Esophagus muscularis mucosa (tissue), 4 donors: Measurements from ENCODE around the gene ANP32B. TPM values are rescaled to one million over a fixed set of nuclear protein-coding genes. Genes with fewer than 3 reads are reported as not detected.
"Not testable (repeated sequence)": the region's sequence is repeated elsewhere in the genome, so short reads cannot be mapped to it uniquely, and the experiment has no call there.

Source experiments
- DNase-seq: peaks from one replicate; pipeline ENCODE4 v3.0.0-alpha.2; 2017; ENCODE audit errors: extremely low spot score
- H3K27ac ChIP-seq, 4 donors: fragments of 200-600 bp; sonication (generic); replicated peaks in 1 of 4; 1 replicate in 3 of 4; 2 replicates in 1 of 4; pipeline ENCODE4 v1.5.1; 2016 to 2019; ENCODE audit warnings: mild to moderate bottlenecking in 1 of 4
- H3K27me3 ChIP-seq, 4 donors: fragments of 200-600 bp; sonication (generic); one replicate each; pipeline versions ENCODE4 v1.5.1 to v1.6.0; 2016 to 2019
- H3K36me3 ChIP-seq, 4 donors: fragments of 200-600 bp; sonication (generic); one replicate each; pipeline ENCODE4 v1.5.1; 2016 to 2019
- H3K4me1 ChIP-seq, 4 donors: fragments of 200-600 bp; sonication (generic); one replicate each; pipeline ENCODE4 v1.5.1; 2016 to 2019
- H3K4me3 ChIP-seq, 4 donors: fragments of 200-600 bp; sonication (generic); 1 replicate in 2 of 4; 2 replicates in 2 of 4; pipeline ENCODE4 v1.5.1; 2016 to 2019; ENCODE audit warnings: mild to moderate bottlenecking in 4 of 4, moderate library complexity in 1 of 4
- H3K9me3 ChIP-seq, 4 donors: fragments of 200-600 bp; sonication (generic); 1 replicate in 3 of 4; 2 replicates in 1 of 4; pipeline ENCODE4 v1.5.1; 2016 to 2019
- CTCF ChIP-seq, 3 experiments: fragments of 200-600 bp in 2 of 3; fragments of 450-650 bp in 1 of 3; sonication (generic) in 2 of 3; IDR thresholded peaks; one replicate each; pipeline ENCODE4 v1.5.1; 2017 to 2019; ENCODE audit warnings: antibody characterized with exemption in 3 of 3, mild to moderate bottlenecking in 2 of 3, moderate library complexity in 1 of 3
- EP300 ChIP-seq: sonication (generic); formaldehyde crosslinking; IDR thresholded peaks from one replicate; pipeline ENCODE4 v1.6.1; 2017; ENCODE audit warnings: antibody characterized with exemption
- POLR2A ChIP-seq: fragments of 450-650 bp; IDR thresholded peaks from one replicate; pipeline ENCODE4 v1.6.1; 2017; ENCODE audit warnings: antibody characterized with exemption, moderate library complexity, mild to moderate bottlenecking, low read depth
- POLR2AphosphoS5 ChIP-seq, 2 donors: sonication (generic); formaldehyde crosslinking; IDR thresholded peaks; one replicate each; pipeline ENCODE4 v1.6.1; 2017; ENCODE audit warnings: antibody characterized with exemption in 2 of 2
- WGBS: methylation state at CpG from one replicate; pipeline ENCODE4 v1.1.5; 2018; 5-methylcytosine and 5-hydroxymethylcytosine counted together
- intact Hi-C: fragments of 100-400 bp; cut with DNase I; formaldehyde crosslinking; loops from one replicate; pipeline ENCODE4 v1.15.1; 2023
- total RNA-seq, 4 donors: library from RNA; depleted of rRNA; stranded (reverse); fragments of >200 nt; gene quantifications; one replicate each; pipeline versions ENCODE4 v1.1.0 to v1.2.1, GENCODE V29; 2016

Gene ANP32B
- total RNA-seq, 4 donors from 2014 or later = 30.2 to 52.7 (median 39.9) TPM

- no peak overlapping the region for H3K27ac ChIP-seq
- WGBS = 92% methylated on average over 1 of the region's 1 CpG
- peaks cover 18 to 61% (median 49%) of the 10 kb centered on the region in 4 donors for H3K4me1 ChIP-seq
- H3K4me3 ChIP-seq = no peak overlapping the region
- no peaks in the 10 kb centered on the region for H3K27me3 ChIP-seq
- DNase-seq = no peak
- intact Hi-C loops = no loop called here
- no peak for TF ChIP-seq CTCF (IDR thresholded peaks at IDR 0.05)
- TF ChIP-seq POLR2A = no peak
- TF ChIP-seq EP300 = no peak
- TF ChIP-seq POLR2AphosphoS5 (IDR thresholded peaks at IDR 0.05) = no peak
- no peaks in the 10 kb centered on the region for H3K9me3 ChIP-seq
- peaks cover 0 to 42% (median 30%) of the 10 kb centered on the region in 4 donors for H3K36me3 ChIP-seq
Measured at GRCh38 chr9:97994703-97995102, 11.6 kb downstream of the ANP32B start.

DNA sequence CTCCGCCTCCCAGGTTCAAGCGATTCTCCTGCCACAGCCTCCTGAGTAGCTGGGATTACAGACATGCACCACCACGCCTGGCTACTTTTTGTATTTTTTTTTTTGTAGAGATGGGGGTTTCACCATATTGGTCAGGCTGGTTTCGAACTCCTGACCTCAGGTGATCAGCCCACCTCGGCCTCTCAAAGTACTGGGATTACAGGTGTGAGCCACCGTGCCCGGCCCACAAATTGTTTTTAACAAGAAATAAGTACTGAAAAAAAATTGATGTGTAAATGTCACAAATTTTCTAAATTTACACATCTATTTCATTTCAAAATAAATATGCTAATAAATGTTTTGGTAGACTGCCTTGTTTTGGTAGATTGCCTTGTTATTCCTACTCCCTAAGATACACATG lies 13.5 kb downstream of the ANP32B start:
- peaks cover 11 to 42% (median 31%) of the 10 kb centered on the region in 4 donors for H3K4me1 ChIP-seq
- intact Hi-C loops = not testable (repeated sequence)
- WGBS = 96% methylated on average over 7 of the region's 7 CpGs

DNA sequence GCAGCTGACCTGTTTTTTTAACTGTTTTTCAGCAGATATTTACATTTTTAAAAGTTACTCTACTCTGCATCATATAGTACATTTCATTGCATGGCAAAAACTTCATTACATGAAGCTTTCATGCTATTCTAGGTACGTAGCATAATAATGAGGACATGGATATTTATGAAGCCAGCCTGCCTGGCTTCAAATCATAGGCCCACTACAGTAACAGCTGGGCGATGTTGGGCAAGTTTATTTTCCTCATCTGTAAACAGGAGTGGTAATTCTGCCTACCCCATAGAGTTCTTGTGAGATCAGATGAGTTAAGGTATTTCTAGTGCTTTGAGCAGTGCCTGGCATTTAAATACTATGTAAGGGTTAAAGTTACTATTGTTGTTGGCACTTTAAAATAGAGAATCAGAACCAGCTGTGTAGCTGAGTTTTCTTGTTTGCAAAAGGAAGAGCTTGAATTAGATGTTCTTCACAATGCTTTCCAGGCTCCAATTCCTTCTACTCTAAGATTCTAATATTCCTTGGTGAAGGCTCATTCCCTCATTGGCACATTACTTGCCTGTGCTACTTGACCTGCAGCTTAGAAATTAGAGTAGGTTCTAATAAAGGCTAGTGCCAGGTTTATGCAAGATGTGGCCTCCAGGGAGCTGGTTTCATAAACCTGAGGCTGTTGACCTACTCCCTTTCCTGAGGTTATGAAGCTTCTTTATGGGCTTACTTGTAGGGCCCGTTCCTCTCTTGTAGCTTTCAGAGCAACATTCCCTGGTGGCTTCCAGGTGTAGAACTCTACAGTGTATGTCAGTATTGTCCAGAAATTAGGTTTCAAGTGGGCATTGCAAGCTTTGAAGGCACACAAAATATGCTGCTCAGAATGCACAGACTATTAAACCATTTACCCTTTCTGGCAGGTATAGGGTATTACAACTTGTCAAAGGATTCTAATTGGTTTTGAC lies 14.5 kb downstream of the ANP32B start:
- H3K4me3 ChIP-seq = no peak overlapping the region
- H3K36me3 ChIP-seq = peaks cover 0 to 64% (median 46%) of the 10 kb centered on the region in 4 donors
- H3K9me3 ChIP-seq = no peaks in the 10 kb centered on the region
- no peak overlapping the region for H3K27ac ChIP-seq
- H3K27me3 ChIP-seq = no peaks in the 10 kb centered on the region
- no peak for DNase-seq
- intact Hi-C loops = no loop called here
- WGBS = 89% methylated on average over 3 of the region's 3 CpGs
- no peak for TF ChIP-seq CTCF (IDR thresholded peaks at IDR 0.05)
- TF ChIP-seq POLR2A = no peak
- no peak for TF ChIP-seq EP300
- no peak for TF ChIP-seq POLR2AphosphoS5 (IDR thresholded peaks at IDR 0.05)
- H3K4me1 ChIP-seq = peaks cover 13 to 35% (median 29%) of the 10 kb centered on the region in 4 donors

More for the DNA sequence above, 13.5 kb downstream of the ANP32B start:
- H3K27ac ChIP-seq, H3K27me3 ChIP-seq, H3K4me3 ChIP-seq, DNase-seq, H3K9me3 ChIP-seq: not testable (repeated sequence)
- peaks cover 0 to 58% (median 43%) of the 10 kb centered on the region in 4 donors for H3K36me3 ChIP-seq

GRCh38 chr9:98002808-98003207 lies 19.7 kb downstream of the ANP32B start:
- intact Hi-C loops = no loop called here
- DNase-seq = no peak
- H3K4me3 ChIP-seq = no peak overlapping the region
- TF ChIP-seq POLR2A = no peak
- no peak for TF ChIP-seq CTCF (IDR thresholded peaks at IDR 0.05)
- no peak for TF ChIP-seq POLR2AphosphoS5 (IDR thresholded peaks at IDR 0.05)
- TF ChIP-seq EP300 = no peak
- no peaks in the 10 kb centered on the region for H3K27me3 ChIP-seq
- peaks cover 29 to 67% (median 56%) of the 10 kb centered on the region in 4 donors for H3K36me3 ChIP-seq
- H3K9me3 ChIP-seq = no peaks in the 10 kb centered on the region
- 61% methylated on average over 2 of the region's 2 CpGs for WGBS
- peaks cover 14 to 21% (median 16%) of the 10 kb centered on the region in 4 donors for H3K4me1 ChIP-seq
- peak overlapping the region in 2 of 4 donors; percentile 27 to 29 for H3K27ac ChIP-seq

- Histone ChIP-seq H3K27ac (no peak overlapping the region), H3K9me3 (no peaks in the 10 kb centered on the region), H3K4me3 (no peak overlapping the region), H3K4me1 (peaks cover 25 to 32% (median 30%) of the 10 kb centered on the region in 4 donors), H3K36me3 (peaks cover 34 to 75% (median 60%) of the 10 kb centered on the region in 4 donors), H3K27me3 (no peaks in the 10 kb centered on the region)
- WGBS = 79% methylated on average over 5 of the region's 5 CpGs
- DNase-seq = no peak
- TF ChIP-seq POLR2A = no peak
- TF ChIP-seq POLR2AphosphoS5 (IDR thresholded peaks at IDR 0.05) = no peak
- TF ChIP-seq EP300 = no peak
- no peak for TF ChIP-seq CTCF (IDR thresholded peaks at IDR 0.05)
- intact Hi-C loops = no loop called here
Measured at GRCh38 chr9:98006127-98006796, 23.1 kb downstream of the ANP32B start.
